Globus pallidus (tissue), 1 donor: ENCODE data around the gene MYO9A.

Experiments used
- DNase-seq: peaks from one replicate; pipeline ENCODE4 v3.0.0-alpha.2; 2015; ENCODE audit warnings: low spot score

MYO9A gene

GRCh38 chr15:71808311-71809020 lies 309.5 kb downstream of the MYO9A start:
- DNase-seq: no peak

- DNase-seq: no peak
Measured at GRCh38 chr15:71807691-71808091, 310.3 kb downstream of the MYO9A start.

- no peak for DNase-seq
Measured at GRCh38 chr15:71807125-71807629, 310.8 kb downstream of the MYO9A start.

- DNase-seq: no peak
Measured at GRCh38 chr15:71806452-71806931, 311.5 kb downstream of the MYO9A start.

- DNase-seq: no peak
Measured at GRCh38 chr15:71804695-71805470, 313.1 kb downstream of the MYO9A start.

- no peak for DNase-seq
Measured at GRCh38 chr15:71804226-71804625, 313.7 kb downstream of the MYO9A start.

GRCh38 chr15:71802770-71803169 lies 315.2 kb downstream of the MYO9A start:
- no peak for DNase-seq

GRCh38 chr15:71801935-71802655 lies 315.9 kb downstream of the MYO9A start:
- DNase-seq: no peak

GRCh38 chr15:71800835-71801745 lies 316.9 kb downstream of the MYO9A start:
- peak; percentile 11 for DNase-seq

GRCh38 chr15:71800190-71800589 lies 317.8 kb downstream of the MYO9A start:
- DNase-seq: no peak

GRCh38 chr15:71798641-71799040 lies 319.3 kb downstream of the MYO9A start:
- DNase-seq: no peak

- no peak for DNase-seq
Measured at GRCh38 chr15:71792521-71792920, 325.4 kb downstream of the MYO9A start.

- DNase-seq: no peak
Measured at GRCh38 chr15:71791975-71792374, 326.0 kb downstream of the MYO9A start.

GRCh38 chr15:71790081-71790480 lies 327.9 kb downstream of the MYO9A start:
- DNase-seq: no peak

- DNase-seq: no peak
Measured at GRCh38 chr15:71789616-71790015, 328.3 kb downstream of the MYO9A start.

GRCh38 chr15:71788646-71789579 lies 329.0 kb downstream of the MYO9A start:
- no peak for DNase-seq

GRCh38 chr15:71786673-71787072 lies 331.3 kb downstream of the MYO9A start:
- no peak for DNase-seq

GRCh38 chr15:71785996-71786395 lies 332.0 kb downstream of the MYO9A start:
- no peak for DNase-seq

GRCh38 chr15:71784719-71785118 lies 333.2 kb downstream of the MYO9A start:
- no peak for DNase-seq
